Stimulated activated CD8-positive, alpha-beta memory T cell treated with anti-CD3 and anti-CD28 coated beads, Interleukin-7, amount 100 ng/mL, for 48 hours (primary cell): Measurements from ENCODE around the gene MRTFA.
A peak's percentile ranks its signal among the peaks of the same experiment; 100 is the strongest.
"Not testable (repeated sequence)": the region's sequence is repeated elsewhere in the genome, so short reads cannot be mapped to it uniquely, and the experiment has no call there.

ENCODE experiments used
- DNase-seq, 2 donors: peaks; one replicate each; pipeline ENCODE4 v3.0.0-alpha.2; 2020; ENCODE audit warnings: low read depth in 1 of 2; ENCODE audit errors: extremely low read depth in 1 of 2

Gene MRTFA

GRCh38 chr22:40628354-40629042, 8.0 kb downstream of the MRTFA start:
- peak in 1 of 2 donors; percentile 16 for DNase-seq

GRCh38 chr22:40627612-40628011, 8.9 kb downstream of the MRTFA start:
- DNase-seq = no peak

GRCh38 chr22:40626851-40627250, 9.7 kb downstream of the MRTFA start:
- no peak for DNase-seq

- DNase-seq = not testable (repeated sequence)
These were observed 10.7 kb downstream of the MRTFA start for GRCh38 chr22:40625794-40626193.

- DNase-seq = not testable (repeated sequence)
These were observed 11.2 kb downstream of the MRTFA start for GRCh38 chr22:40625281-40625680.

GRCh38 chr22:40624770-40625169, 11.7 kb downstream of the MRTFA start:
- DNase-seq = no peak

- no peak for DNase-seq
These were observed 15.0 kb downstream of the MRTFA start for GRCh38 chr22:40621309-40622151.

- DNase-seq = no peak
These were observed 16.0 kb downstream of the MRTFA start for GRCh38 chr22:40620464-40621046.

GRCh38 chr22:40618400-40618799, 18.1 kb downstream of the MRTFA start:
- no peak for DNase-seq

GRCh38 chr22:40616578-40616977, 19.9 kb downstream of the MRTFA start:
- no peak for DNase-seq

GRCh38 chr22:40613067-40613466, 23.5 kb downstream of the MRTFA start:
- no peak for DNase-seq

GRCh38 chr22:40612291-40612751, 24.2 kb downstream of the MRTFA start:
- DNase-seq = no peak

- no peak for DNase-seq
These were observed 24.9 kb downstream of the MRTFA start for GRCh38 chr22:40611606-40612005.

- DNase-seq = no peak
These were observed 26.1 kb downstream of the MRTFA start for GRCh38 chr22:40610329-40610850.

- DNase-seq = no peak
These were observed 27.3 kb downstream of the MRTFA start for GRCh38 chr22:40609216-40609615.

- DNase-seq = no peak
These were observed 29.0 kb downstream of the MRTFA start for GRCh38 chr22:40607506-40607905.

- DNase-seq = no peak
These were observed 30.2 kb downstream of the MRTFA start for GRCh38 chr22:40606306-40606705.

- no peak for DNase-seq
These were observed 30.8 kb downstream of the MRTFA start for GRCh38 chr22:40605761-40606160.

GRCh38 chr22:40603088-40603605, 33.4 kb downstream of the MRTFA start:
- DNase-seq = no peak

GRCh38 chr22:40602231-40602630, 34.3 kb downstream of the MRTFA start:
- no peak for DNase-seq

GRCh38 chr22:40599731-40600130, 36.8 kb downstream of the MRTFA start:
- DNase-seq = no peak
